ENCODE results near the gene MRPL44. TPM values are rescaled to one million over a fixed set of nuclear protein-coding genes. Genes with fewer than 3 reads are reported as not detected.

The MRPL44 gene
- total and polyA plus RNA-seq, 2 of the 13 experiments (the other 11 are each of a cell fraction or from before 2014, with no cell fraction given): 38.4 to 78.0 TPM

GRCh38 chr2:223944166-223944702 is 13.0 kb upstream of the MRPL44 start (continued):
- peak; percentile 55; the same call in 1 of the 2 replicates for TF ChIP-seq SNAPC4 (CRISPR knock-in tag; IDR thresholded peaks at IDR 0.05)
- TF ChIP-seq CTCF (CRISPR knock-in tag; IDR thresholded peaks at IDR 0.05): peak; percentile 30
- 0 out of 2 replicates have a peak, but pooled peaks have one; percentile 27 for TF ChIP-seq PPARG (CRISPR knock-in tag; conservative IDR thresholded peaks at IDR 0.05)
- TF ChIP-seq TCF12 (IDR thresholded peaks at IDR 0.05): no peak
- TF ChIP-seq TCF12 (CRISPR knock-in tag; IDR thresholded peaks at IDR 0.05): no peak; the same call in 1 of the 2 replicates
- TF ChIP-seq DMTF1 (CRISPR knock-in tag; IDR thresholded peaks at IDR 0.05): no peak
- peak; percentile 49; the same call in 1 of the 2 replicates for TF ChIP-seq TGIF2 (CRISPR knock-in tag; IDR thresholded peaks at IDR 0.05)
- TF ChIP-seq RARG (CRISPR knock-in tag; IDR thresholded peaks at IDR 0.05; ENCODE audit: low read depth): no peak
- no peak for TF ChIP-seq ZBTB33 (CRISPR knock-in tag; IDR thresholded peaks at IDR 0.05)
- no peak for TF ChIP-seq IRX3 (CRISPR knock-in tag; IDR thresholded peaks at IDR 0.05; ENCODE audit: borderline replicate concordance, low read depth)
- no peak for TF ChIP-seq HOMEZ (CRISPR knock-in tag; IDR thresholded peaks at IDR 0.05; ENCODE audit: low read depth)
- no peak for TF ChIP-seq ZBTB39 (CRISPR knock-in tag; IDR thresholded peaks at IDR 0.05)

Data from HepG2 (cell line).